Esophagus muscularis mucosa (tissue), 3 donors: ENCODE measurements around the gene RIMS3.

ENCODE experiments used
- POLR2A ChIP-seq: fragments of 450-650 bp; IDR thresholded peaks from one replicate; pipeline ENCODE4 v1.6.1; 2017; ENCODE audit warnings: antibody characterized with exemption, moderate library complexity, mild to moderate bottlenecking, low read depth
- POLR2AphosphoS5 ChIP-seq, 2 donors: sonication (generic); formaldehyde crosslinking; IDR thresholded peaks; one replicate each; pipeline ENCODE4 v1.6.1; 2017; ENCODE audit warnings: antibody characterized with exemption in 2 of 2
- TF ChIP-seq, protein P1 (sequence below), 3 experiments: fragments of 200-600 bp in 2 of 3; fragments of 450-650 bp in 1 of 3; sonication (generic) in 2 of 3; IDR thresholded peaks; one replicate each; pipeline ENCODE4 v1.5.1; 2017 to 2019; ENCODE audit warnings: antibody characterized with exemption in 3 of 3, mild to moderate bottlenecking in 2 of 3, moderate library complexity in 1 of 3

DNA sequence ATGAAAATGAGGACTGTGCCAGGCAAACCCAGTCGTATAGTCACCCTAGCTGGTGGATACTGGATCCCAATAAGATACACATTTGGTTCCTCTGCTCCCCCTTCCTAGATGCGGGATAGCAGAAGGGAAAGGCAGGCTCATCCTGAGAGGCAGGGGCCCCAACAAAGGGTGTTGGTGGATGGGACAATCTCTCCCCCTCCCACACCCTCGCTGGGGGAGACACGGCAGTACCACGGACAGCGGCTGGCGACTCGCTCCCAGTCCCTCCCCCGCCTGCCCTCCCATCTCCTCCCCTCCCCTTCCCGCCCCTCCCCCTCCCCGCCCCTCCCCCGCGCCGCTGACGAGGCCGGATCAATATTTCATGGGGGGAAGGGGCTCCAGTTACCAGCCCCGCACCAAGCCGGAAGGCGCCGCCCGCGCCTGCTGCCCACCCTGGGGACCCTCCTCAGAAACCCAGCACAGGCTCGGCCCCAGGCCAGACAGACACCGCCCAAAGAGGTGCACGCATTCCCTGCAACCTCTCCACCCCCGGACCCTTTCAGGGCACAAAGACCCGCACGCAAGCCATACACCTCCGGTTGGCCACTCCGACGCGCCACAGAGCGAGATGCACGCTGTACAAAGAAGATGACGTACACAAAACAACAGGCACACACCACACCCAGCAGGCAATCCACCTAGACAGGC, 11.5 kb downstream of the RIMS3 start:
- TF ChIP-seq POLR2A (no peak), POLR2AphosphoS5 (IDR thresholded peaks at IDR 0.05) (no peak)
- TF ChIP-seq, protein P1, sequence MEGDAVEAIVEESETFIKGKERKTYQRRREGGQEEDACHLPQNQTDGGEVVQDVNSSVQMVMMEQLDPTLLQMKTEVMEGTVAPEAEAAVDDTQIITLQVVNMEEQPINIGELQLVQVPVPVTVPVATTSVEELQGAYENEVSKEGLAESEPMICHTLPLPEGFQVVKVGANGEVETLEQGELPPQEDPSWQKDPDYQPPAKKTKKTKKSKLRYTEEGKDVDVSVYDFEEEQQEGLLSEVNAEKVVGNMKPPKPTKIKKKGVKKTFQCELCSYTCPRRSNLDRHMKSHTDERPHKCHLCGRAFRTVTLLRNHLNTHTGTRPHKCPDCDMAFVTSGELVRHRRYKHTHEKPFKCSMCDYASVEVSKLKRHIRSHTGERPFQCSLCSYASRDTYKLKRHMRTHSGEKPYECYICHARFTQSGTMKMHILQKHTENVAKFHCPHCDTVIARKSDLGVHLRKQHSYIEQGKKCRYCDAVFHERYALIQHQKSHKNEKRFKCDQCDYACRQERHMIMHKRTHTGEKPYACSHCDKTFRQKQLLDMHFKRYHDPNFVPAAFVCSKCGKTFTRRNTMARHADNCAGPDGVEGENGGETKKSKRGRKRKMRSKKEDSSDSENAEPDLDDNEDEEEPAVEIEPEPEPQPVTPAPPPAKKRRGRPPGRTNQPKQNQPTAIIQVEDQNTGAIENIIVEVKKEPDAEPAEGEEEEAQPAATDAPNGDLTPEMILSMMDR (IDR thresholded peaks at IDR 0.05) = no peak
